DND-41 (cell line): Measurements from ENCODE around the gene RIMOC1.

Source experiments
- ATAC-seq: fragments of 200-7000 bp; cut with Tn5 transposase; 3 replicates; pipeline ENCODE4 v1.9.1; 2021; ENCODE audit warnings: low read depth; ENCODE audit not compliant: insufficient read depth
- DNase-seq: peaks from one replicate; pipeline ENCODE4 v3.0.0-alpha.2; 2020
- H2AFZ ChIP-seq: 2 replicates; pipeline ENCODE4 v1.6.0; 2012; ENCODE audit warnings: low read depth, low read length
- H3K27ac ChIP-seq: 2 replicates; pipeline ENCODE4 v1.5.1; 2012; ENCODE audit warnings: low read length, inconsistent platforms
- H3K27me3 ChIP-seq: fragments of 200-600 bp; sonication (generic); 2 replicates; pipeline ENCODE4 v1.6.0; 2012; ENCODE audit warnings: low read length, mild to moderate bottlenecking, inconsistent platforms; ENCODE audit not compliant: insufficient read depth, poor library complexity
- H3K36me3 ChIP-seq: 2 replicates; pipeline ENCODE4 v1.5.1; 2012; ENCODE audit warnings: low read length, inconsistent platforms; ENCODE audit not compliant: insufficient read depth
- H3K4me1 ChIP-seq: 2 replicates; pipeline ENCODE4 v1.5.1; 2012; ENCODE audit warnings: mild to moderate bottlenecking, low read length; ENCODE audit not compliant: insufficient read depth
- H3K4me2 ChIP-seq: 2 replicates; pipeline ENCODE4 v1.6.0; 2012; ENCODE audit warnings: mild to moderate bottlenecking, moderate library complexity, low read length, inconsistent platforms; ENCODE audit not compliant: insufficient read depth
- H3K4me3 ChIP-seq, 2 experiments: fragments of 200-600 bp in 1 of 2; shearing (Covaris generic) in 1 of 2; 2 replicates each; pipeline ENCODE4 v1.5.1; 2012 to 2016; ENCODE audit warnings: inconsistent platforms in 2 of 2, low read length in 2 of 2, mild to moderate bottlenecking in 2 of 2, low read depth in 1 of 2, moderate library complexity in 1 of 2
- H3K79me2 ChIP-seq: 2 replicates; pipeline ENCODE4 v1.6.0; 2012; ENCODE audit warnings: low read length, inconsistent platforms; ENCODE audit not compliant: insufficient read depth
- H3K9ac ChIP-seq: 2 replicates; pipeline ENCODE4 v1.6.0; 2012; ENCODE audit warnings: low read depth, mild to moderate bottlenecking, inconsistent platforms, low read length, moderate library complexity
- H3K9me3 ChIP-seq: 2 replicates; pipeline ENCODE4 v1.5.1; 2012; ENCODE audit warnings: low read length, moderate library complexity, mild to moderate bottlenecking, inconsistent platforms; ENCODE audit not compliant: insufficient read depth, severe bottlenecking
- H4K20me1 ChIP-seq: 2 replicates; pipeline ENCODE4 v1.6.0; 2012; ENCODE audit warnings: low read length; ENCODE audit not compliant: insufficient read depth
- EZH2 ChIP-seq: IDR thresholded peaks from 3 replicates; pipeline ENCODE4 v1.6.1; 2012; ENCODE audit warnings: borderline replicate concordance, low read depth, mild to moderate bottlenecking, moderate library complexity, low read length, inconsistent platforms; ENCODE audit not compliant: severe bottlenecking
- TF ChIP-seq, protein P1 (sequence below): IDR thresholded peaks from 2 replicates; pipeline ENCODE4 v1.5.1; 2012; ENCODE audit warnings: borderline replicate concordance, low read length, moderate library complexity, mild to moderate bottlenecking; ENCODE audit not compliant: poor library complexity, severe bottlenecking; ENCODE audit errors: extremely low read depth

The RIMOC1 gene

DNA sequence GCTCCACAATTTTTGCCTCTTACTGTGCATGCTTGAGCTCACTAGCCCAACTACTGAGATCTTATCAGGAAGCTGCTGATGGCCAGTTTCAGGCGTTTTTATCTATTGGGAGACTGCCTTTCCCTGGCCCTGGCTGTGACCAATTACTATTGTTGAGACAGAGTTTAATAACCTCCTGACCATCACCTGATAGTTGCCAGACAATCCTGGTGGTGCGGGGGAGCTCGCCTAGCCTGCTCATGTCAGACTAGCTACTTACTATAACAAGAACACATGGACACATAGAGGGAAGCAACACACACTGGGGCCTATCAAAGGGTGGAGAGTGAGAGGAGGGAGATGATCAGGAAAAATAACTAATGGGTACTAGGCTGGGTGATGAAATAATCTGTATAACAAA, 20.9 kb upstream of the RIMOC1 start:
- H3K9ac ChIP-seq: no peak overlapping the region
- no peak for DNase-seq
- H3K36me3 ChIP-seq: no peaks in the 10 kb centered on the region
- H3K4me1 ChIP-seq: no peaks in the 10 kb centered on the region
- ATAC-seq: no peak
- no peaks in the 10 kb centered on the region for H3K9me3 ChIP-seq
- no peaks in the 10 kb centered on the region for H4K20me1 ChIP-seq
- H2AFZ ChIP-seq: no peak overlapping the region
- no peak overlapping the region for H3K4me3 ChIP-seq
- no peak overlapping the region for H3K4me2 ChIP-seq
- no peak overlapping the region for H3K27ac ChIP-seq
- TF ChIP-seq, protein P1, sequence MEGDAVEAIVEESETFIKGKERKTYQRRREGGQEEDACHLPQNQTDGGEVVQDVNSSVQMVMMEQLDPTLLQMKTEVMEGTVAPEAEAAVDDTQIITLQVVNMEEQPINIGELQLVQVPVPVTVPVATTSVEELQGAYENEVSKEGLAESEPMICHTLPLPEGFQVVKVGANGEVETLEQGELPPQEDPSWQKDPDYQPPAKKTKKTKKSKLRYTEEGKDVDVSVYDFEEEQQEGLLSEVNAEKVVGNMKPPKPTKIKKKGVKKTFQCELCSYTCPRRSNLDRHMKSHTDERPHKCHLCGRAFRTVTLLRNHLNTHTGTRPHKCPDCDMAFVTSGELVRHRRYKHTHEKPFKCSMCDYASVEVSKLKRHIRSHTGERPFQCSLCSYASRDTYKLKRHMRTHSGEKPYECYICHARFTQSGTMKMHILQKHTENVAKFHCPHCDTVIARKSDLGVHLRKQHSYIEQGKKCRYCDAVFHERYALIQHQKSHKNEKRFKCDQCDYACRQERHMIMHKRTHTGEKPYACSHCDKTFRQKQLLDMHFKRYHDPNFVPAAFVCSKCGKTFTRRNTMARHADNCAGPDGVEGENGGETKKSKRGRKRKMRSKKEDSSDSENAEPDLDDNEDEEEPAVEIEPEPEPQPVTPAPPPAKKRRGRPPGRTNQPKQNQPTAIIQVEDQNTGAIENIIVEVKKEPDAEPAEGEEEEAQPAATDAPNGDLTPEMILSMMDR: no peak
- TF ChIP-seq EZH2: no peak
- no peaks in the 10 kb centered on the region for H3K79me2 ChIP-seq
- no peaks in the 10 kb centered on the region for H3K27me3 ChIP-seq

DNA sequence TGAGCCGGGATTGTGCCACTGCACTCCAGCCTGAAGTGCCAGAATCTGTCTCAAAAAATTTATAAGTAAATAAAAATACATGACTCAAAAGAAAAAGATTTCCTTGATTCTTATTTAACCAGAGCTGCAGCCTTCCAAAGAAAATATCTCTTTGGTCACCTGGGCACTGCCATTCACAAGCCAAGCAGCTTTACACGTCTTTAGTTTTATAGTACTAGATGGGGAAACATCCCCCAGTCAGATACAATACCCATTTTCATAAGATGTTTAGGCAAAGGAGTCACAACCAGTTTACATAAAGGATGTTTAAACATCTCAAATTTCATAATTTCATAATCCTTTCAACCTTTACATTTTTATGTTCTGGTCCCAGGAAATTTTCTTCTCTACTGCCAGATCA, 20.2 kb upstream of the RIMOC1 start:
- Histone ChIP-seq H3K4me3 (no peak overlapping the region), H4K20me1 (no peaks in the 10 kb centered on the region), H3K36me3 (no peaks in the 10 kb centered on the region), H3K9me3 (no peaks in the 10 kb centered on the region), H3K27ac (no peak overlapping the region), H3K4me2 (no peak overlapping the region), H3K79me2 (no peaks in the 10 kb centered on the region), H2AFZ (no peak overlapping the region), H3K27me3 (no peaks in the 10 kb centered on the region), H3K4me1 (no peaks in the 10 kb centered on the region), H3K9ac (no peak overlapping the region)
- no peak for TF ChIP-seq EZH2
- TF ChIP-seq, protein P1: no peak
- no peak for ATAC-seq
- DNase-seq: no peak

DNA sequence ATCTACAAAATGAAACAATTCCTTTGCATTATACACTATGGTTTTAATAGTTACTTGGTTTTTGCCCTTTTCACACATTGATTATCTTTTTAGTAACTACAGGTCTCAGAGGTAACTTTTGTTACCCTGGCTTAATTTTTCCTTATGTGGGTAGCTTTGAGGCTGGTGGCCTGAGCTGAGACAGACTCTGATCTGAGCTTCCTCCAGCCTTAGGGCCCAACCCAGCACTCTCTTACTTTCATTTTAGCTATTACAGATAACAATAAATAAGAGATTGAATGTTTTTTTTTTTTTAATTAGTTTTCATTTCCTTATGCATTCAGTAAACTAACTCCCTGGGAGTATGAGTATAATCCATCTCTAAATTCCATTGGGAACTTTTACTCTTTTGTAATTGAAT, 18.9 kb upstream of the RIMOC1 start:
- no peak for DNase-seq
- no peak for ATAC-seq
- H3K4me3 ChIP-seq: no peak overlapping the region
- no peak overlapping the region for H3K4me2 ChIP-seq
- H4K20me1 ChIP-seq: no peaks in the 10 kb centered on the region
- no peak overlapping the region for H3K27ac ChIP-seq
- TF ChIP-seq, protein P1: no peak
- TF ChIP-seq EZH2: no peak
- H2AFZ ChIP-seq: no peak overlapping the region
- H3K9me3 ChIP-seq: no peaks in the 10 kb centered on the region
- no peaks in the 10 kb centered on the region for H3K79me2 ChIP-seq
- no peaks in the 10 kb centered on the region for H3K4me1 ChIP-seq
- no peaks in the 10 kb centered on the region for H3K27me3 ChIP-seq
- H3K36me3 ChIP-seq: no peaks in the 10 kb centered on the region
- no peak overlapping the region for H3K9ac ChIP-seq

DNA sequence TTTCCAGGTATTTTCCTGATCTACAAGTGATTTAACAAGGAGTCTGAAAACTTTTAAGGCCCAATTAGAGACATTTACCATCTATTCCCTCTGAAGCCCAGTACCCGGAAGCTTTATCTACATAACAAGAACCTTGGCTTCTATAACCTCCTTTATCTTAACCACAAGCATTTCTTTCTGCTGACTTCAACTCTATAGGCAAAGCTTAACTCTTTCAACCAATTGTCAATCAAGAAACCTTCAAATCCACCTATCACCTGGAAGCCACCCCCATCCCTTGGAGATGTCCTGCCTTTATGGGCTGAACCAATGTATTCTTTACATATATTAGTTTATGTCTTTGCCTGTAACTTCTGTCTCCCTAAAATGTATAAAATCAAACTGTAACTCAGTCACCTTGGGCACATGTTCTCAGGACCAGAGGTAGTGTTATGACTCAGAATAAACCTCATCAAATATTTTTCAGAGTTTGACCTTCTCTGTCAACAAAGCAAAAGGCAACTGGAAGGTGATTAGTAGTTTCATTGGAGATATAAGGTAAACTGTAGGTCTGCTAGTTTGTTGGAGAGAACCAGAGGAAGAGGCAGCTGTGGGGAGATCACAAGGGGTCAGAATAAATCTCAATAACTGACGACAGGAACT, 13.0 kb upstream of the RIMOC1 start:
- Histone ChIP-seq H3K4me2 (no peak overlapping the region), H3K79me2 (no peaks in the 10 kb centered on the region), H4K20me1 (no peaks in the 10 kb centered on the region), H3K4me1 (peaks cover 7% of the 10 kb centered on the region; the same call in 1 of the 2 replicates), H3K36me3 (no peaks in the 10 kb centered on the region), H3K4me3 (no peak overlapping the region), H3K9me3 (no peaks in the 10 kb centered on the region), H3K9ac (no peak overlapping the region), H3K27ac (no peak overlapping the region), H3K27me3 (peaks cover 11% of the 10 kb centered on the region), H2AFZ (no peak overlapping the region)
- no peak for DNase-seq
- TF ChIP-seq EZH2: no peak
- TF ChIP-seq, protein P1: no peak
- no peak for ATAC-seq
